Measurements from ENCODE around the gene FGD4. TPM values are rescaled to one million over a fixed set of nuclear protein-coding genes. Genes with fewer than 3 reads are reported as not detected.

FGD4 gene
- total and polyA plus RNA-seq, 9 of the 15 experiments (the other 6 are each of a cell fraction or from before 2014, with no cell fraction given), result 0.05 to 0.51 (median 0.27) TPM

- Histone ChIP-seq H2AFZ (ENCODE audit: low read depth, low read length) (no peak overlapping the region), H3K36me3 (ENCODE audit: control insufficient read depth, insufficient read depth, low read length) (no peaks in the 10 kb centered on the region), H3K79me2 (ENCODE audit: control insufficient read depth, insufficient read depth, low read length) (no peaks in the 10 kb centered on the region), H3K4me1 (replicated peaks in 1 of 2; ENCODE audit: control insufficient read depth in 2 of 2, insufficient read depth in 2 of 2, low read length in 2 of 2) (no peaks in the 10 kb centered on the region), H3K27ac (ENCODE audit: extremely low read depth, low read depth, low read length) (no peak overlapping the region), H3K9ac (ENCODE audit: insufficient read depth in 1 of 2, low read depth in 2 of 2, low read length in 2 of 2) (no peak overlapping the region), H3K4me2 (ENCODE audit: insufficient read depth, low read length) (no peak overlapping the region), H4K20me1 (replicated peaks; ENCODE audit: control insufficient read depth, insufficient read depth, low read length) (no peaks in the 10 kb centered on the region), H3K9me1 (ENCODE audit: control insufficient read depth, insufficient read depth, low read length) (no peaks in the 10 kb centered on the region), H3K4me3 (no peak overlapping the region), H3K9me3 (replicated peaks; ENCODE audit: control insufficient read depth, insufficient read depth, low read depth, low read length) (no peaks in the 10 kb centered on the region), H3K27me3 (ENCODE audit: control insufficient read depth in 2 of 2, insufficient read depth in 2 of 2, low read length in 2 of 2) (peaks cover 5 to 15% of the 10 kb centered on the region in 2 experiments; a peak in 2 of 5 replicates)
- ChIA-PET POLR2A (no interaction called here), CTCF (ENCODE audit: low intra/inter-chr PET ratio) (no interaction called here)
- TF ChIP-seq ZNF766 (CRISPR knock-in tag; conservative IDR thresholded peaks at IDR 0.05), result no peak
- no peak for TF ChIP-seq ZNF277 (CRISPR knock-in tag; IDR thresholded peaks at IDR 0.05; ENCODE audit: borderline replicate concordance)
- TF ChIP-seq, protein P1, sequence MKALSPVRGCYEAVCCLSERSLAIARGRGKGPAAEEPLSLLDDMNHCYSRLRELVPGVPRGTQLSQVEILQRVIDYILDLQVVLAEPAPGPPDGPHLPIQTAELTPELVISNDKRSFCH (CRISPR knock-in tag; IDR thresholded peaks at IDR 0.05), result no peak
- TF ChIP-seq, protein P1 (tag; IDR thresholded peaks at IDR 0.05), result no peak
- TF ChIP-seq ZNF354B (CRISPR knock-in tag; IDR thresholded peaks at IDR 0.05), result no peak
- TF ChIP-seq CREB5 (CRISPR knock-in tag; IDR thresholded peaks at IDR 0.05), result no peak
- 0% methylated on average over 6 of the region's 6 CpGs for WGBS (ENCODE audit: insufficient coverage, low coverage, missing lambda C conversion rate)
- DNase-seq (ENCODE audit: extremely low read depth in 1 of 4, low spot score in 3 of 4) (no peak), ATAC-seq (no peak), FAIRE-seq (no peak)
- intact Hi-C loops (cut with micrococcal nuclease), result no loop called here
- BruUV-seq (replicated peaks), result no TSS peak
- in situ Hi-C loops (cut with MboI), result no loop called here
Observed at GRCh38 chr12:32499048-32499447, 99.7 kb downstream of the FGD4 start.

Measured in K562 (cell line).